Measurements from ENCODE around the gene EIF4G3. TPM values are rescaled to one million over a fixed set of nuclear protein-coding genes. Genes with fewer than 3 reads are reported as not detected.

The EIF4G3 gene
- polyA plus RNA-seq, 1 of the 3 experiments (the other 2 are of a cell fraction) = 32.0 TPM

DNA sequence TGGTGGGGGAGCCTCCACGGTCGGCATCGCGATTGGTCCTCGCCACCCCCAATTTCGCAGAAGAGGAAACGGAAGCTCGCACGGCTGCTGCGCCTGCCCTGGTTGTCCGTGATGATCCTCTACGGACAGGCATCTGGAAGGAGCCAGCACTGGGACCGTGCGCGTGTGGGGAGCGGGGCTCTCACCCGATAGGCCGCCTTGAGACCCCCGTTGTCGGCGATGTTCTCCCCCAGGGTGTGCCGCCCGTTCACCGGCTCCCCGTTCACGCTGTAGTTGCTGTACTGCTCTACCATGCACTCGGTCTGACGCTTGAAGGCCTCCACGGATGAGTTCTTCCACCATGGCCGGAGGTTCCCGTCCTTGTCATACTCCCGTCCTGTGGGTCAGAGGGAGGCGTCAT, 48.4 kb upstream of the EIF4G3 start:
- no peaks in the 10 kb centered on the region for H3K9me2 ChIP-seq
- H3K9ac ChIP-seq = no peak overlapping the region
- peaks cover 16% of the 10 kb centered on the region for H3F3A ChIP-seq (replicated peaks; ENCODE audit: insufficient read depth)
- CTCF ChIA-PET = interaction anchor here (0.8 to 8.0 kb wide), 4 partner anchors 30 to 528 kb away, joined by 3 to 80 read pairs (median 3); no protein-coding TSS in a partner anchor
- H3K27ac ChIP-seq (ENCODE audit: low read depth in 2 of 2, low read length in 1 of 2) = no peak overlapping the region
- no peak overlapping the region for H3K4me2 ChIP-seq
- H3K9me3 ChIP-seq = no peaks in the 10 kb centered on the region
- no peak for TF ChIP-seq RCOR1 (IDR thresholded peaks at IDR 0.05; ENCODE audit: low read length)
- no peak for TF ChIP-seq YY1 (IDR thresholded peaks at IDR 0.05; ENCODE audit: low read depth)
- TF ChIP-seq GABPA (IDR thresholded peaks at IDR 0.05; ENCODE audit: low read depth) = no peak
- TF ChIP-seq POLR2AphosphoS5 (IDR thresholded peaks at IDR 0.05; ENCODE audit: low read depth, low read length) = no peak
- TF ChIP-seq GATA2 (CRISPR knock-in tag; IDR thresholded peaks at IDR 0.05) = no peak
- no peak for TF ChIP-seq USF2 (IDR thresholded peaks at IDR 0.05; ENCODE audit: borderline replicate concordance, low read depth, low read length)
- no peak for TF ChIP-seq RFX5 (IDR thresholded peaks at IDR 0.05; ENCODE audit: low read length)
- TF ChIP-seq, protein P1, sequence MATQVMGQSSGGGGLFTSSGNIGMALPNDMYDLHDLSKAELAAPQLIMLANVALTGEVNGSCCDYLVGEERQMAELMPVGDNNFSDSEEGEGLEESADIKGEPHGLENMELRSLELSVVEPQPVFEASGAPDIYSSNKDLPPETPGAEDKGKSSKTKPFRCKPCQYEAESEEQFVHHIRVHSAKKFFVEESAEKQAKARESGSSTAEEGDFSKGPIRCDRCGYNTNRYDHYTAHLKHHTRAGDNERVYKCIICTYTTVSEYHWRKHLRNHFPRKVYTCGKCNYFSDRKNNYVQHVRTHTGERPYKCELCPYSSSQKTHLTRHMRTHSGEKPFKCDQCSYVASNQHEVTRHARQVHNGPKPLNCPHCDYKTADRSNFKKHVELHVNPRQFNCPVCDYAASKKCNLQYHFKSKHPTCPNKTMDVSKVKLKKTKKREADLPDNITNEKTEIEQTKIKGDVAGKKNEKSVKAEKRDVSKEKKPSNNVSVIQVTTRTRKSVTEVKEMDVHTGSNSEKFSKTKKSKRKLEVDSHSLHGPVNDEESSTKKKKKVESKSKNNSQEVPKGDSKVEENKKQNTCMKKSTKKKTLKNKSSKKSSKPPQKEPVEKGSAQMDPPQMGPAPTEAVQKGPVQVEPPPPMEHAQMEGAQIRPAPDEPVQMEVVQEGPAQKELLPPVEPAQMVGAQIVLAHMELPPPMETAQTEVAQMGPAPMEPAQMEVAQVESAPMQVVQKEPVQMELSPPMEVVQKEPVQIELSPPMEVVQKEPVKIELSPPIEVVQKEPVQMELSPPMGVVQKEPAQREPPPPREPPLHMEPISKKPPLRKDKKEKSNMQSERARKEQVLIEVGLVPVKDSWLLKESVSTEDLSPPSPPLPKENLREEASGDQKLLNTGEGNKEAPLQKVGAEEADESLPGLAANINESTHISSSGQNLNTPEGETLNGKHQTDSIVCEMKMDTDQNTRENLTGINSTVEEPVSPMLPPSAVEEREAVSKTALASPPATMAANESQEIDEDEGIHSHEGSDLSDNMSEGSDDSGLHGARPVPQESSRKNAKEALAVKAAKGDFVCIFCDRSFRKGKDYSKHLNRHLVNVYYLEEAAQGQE (IDR thresholded peaks at IDR 0.05; ENCODE audit: low read depth, low read length) = no peak
- no peak for TF ChIP-seq FOXM1 (IDR thresholded peaks at IDR 0.05; ENCODE audit: low read depth)
- no peak for TF ChIP-seq NRF1 (IDR thresholded peaks at IDR 0.05; ENCODE audit: low read depth, low read length)
- no peak for TF ChIP-seq CHD2 (IDR thresholded peaks at IDR 0.05; ENCODE audit: low read length, partially characterized antibody)
- no peak for TF ChIP-seq FOSL2 (IDR thresholded peaks at IDR 0.05; ENCODE audit: borderline replicate concordance, low read depth)
- no peak for TF ChIP-seq FOXJ3 (CRISPR knock-in tag; IDR thresholded peaks at IDR 0.05)
- no peak for TF ChIP-seq JUND (IDR thresholded peaks at IDR 0.05)
- TF ChIP-seq CTCF (IDR thresholded peaks at IDR 0.05) = no peak
- TF ChIP-seq TAF1 (IDR thresholded peaks at IDR 0.05; ENCODE audit: borderline replicate concordance, low read depth, low read length) = no peak
- TF ChIP-seq, protein P2, sequence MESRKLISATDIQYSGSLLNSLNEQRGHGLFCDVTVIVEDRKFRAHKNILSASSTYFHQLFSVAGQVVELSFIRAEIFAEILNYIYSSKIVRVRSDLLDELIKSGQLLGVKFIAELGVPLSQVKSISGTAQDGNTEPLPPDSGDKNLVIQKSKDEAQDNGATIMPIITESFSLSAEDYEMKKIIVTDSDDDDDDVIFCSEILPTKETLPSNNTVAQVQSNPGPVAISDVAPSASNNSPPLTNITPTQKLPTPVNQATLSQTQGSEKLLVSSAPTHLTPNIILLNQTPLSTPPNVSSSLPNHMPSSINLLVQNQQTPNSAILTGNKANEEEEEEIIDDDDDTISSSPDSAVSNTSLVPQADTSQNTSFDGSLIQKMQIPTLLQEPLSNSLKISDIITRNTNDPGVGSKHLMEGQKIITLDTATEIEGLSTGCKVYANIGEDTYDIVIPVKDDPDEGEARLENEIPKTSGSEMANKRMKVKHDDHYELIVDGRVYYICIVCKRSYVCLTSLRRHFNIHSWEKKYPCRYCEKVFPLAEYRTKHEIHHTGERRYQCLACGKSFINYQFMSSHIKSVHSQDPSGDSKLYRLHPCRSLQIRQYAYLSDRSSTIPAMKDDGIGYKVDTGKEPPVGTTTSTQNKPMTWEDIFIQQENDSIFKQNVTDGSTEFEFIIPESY (IDR thresholded peaks at IDR 0.05; ENCODE audit: borderline replicate concordance, low read depth) = no peak
- no peak overlapping the region for H2AFZ ChIP-seq (ENCODE audit: low read depth)
- WGBS (ENCODE audit: low lambda C conversion rate) = 98% methylated on average over 23 of the region's 33 CpGs
- no peak overlapping the region for H3K4me3 ChIP-seq (ENCODE audit: low read depth in 2 of 2, low read length in 1 of 2)
- DNase-seq = no peak
- H3K36me3 ChIP-seq (replicated peaks in 1 of 2; ENCODE audit: control insufficient read depth in 1 of 2, insufficient read depth in 2 of 2, low read length in 1 of 2) = peaks cover 21 to 24% of the 10 kb centered on the region in 2 experiments
- H3K27me3 ChIP-seq (ENCODE audit: insufficient read depth) = no peaks in the 10 kb centered on the region
- no peaks in the 10 kb centered on the region for H4K20me1 ChIP-seq (ENCODE audit: insufficient read depth)
- H3K4me1 ChIP-seq (ENCODE audit: control insufficient read depth in 1 of 2, insufficient read depth in 2 of 2, low read depth in 1 of 2, low read length in 1 of 2) = peaks cover 0 to 6% of the 10 kb centered on the region in 2 experiments; a peak in 1 of 4 replicates
- no peaks in the 10 kb centered on the region for H3K79me2 ChIP-seq (ENCODE audit: insufficient read depth)
- POLR2A ChIA-PET = no interaction called here
